Neutrophil (primary cell): ENCODE results near the gene OGN.

Experiments used
- H3K27ac ChIP-seq: fragments of 200-600 bp; sonication (generic); 2 replicates; pipeline ENCODE4 v1.5.1; 2016; ENCODE audit warnings: mild to moderate bottlenecking, moderate library complexity
- H3K27me3 ChIP-seq: fragments of 200-600 bp; sonication (generic); 2 replicates; pipeline ENCODE4 v1.6.0; 2016; ENCODE audit warnings: mild to moderate bottlenecking
- H3K36me3 ChIP-seq: fragments of 200-600 bp; sonication (generic); 2 replicates; pipeline ENCODE4 v1.5.1; 2017
- H3K4me1 ChIP-seq, 2 experiments: fragments of 200-600 bp in 1 of 2; sonication (generic) in 1 of 2; 1 replicate in 1 of 2; 2 replicates in 1 of 2; pipeline versions ENCODE4 v1.5.1 to v1.6.1; 2013 to 2016; ENCODE audit warnings: low read depth in 1 of 2, low read length in 1 of 2, mild to moderate bottlenecking in 1 of 2, moderate library complexity in 1 of 2; ENCODE audit not compliant: control insufficient read depth in 1 of 2, insufficient read depth in 1 of 2
- H3K4me3 ChIP-seq, 2 experiments: fragments of 200-600 bp in 1 of 2; sonication (generic) in 1 of 2; 1 replicate in 1 of 2; 2 replicates in 1 of 2; pipeline ENCODE4 v1.5.1; 2013 to 2016; ENCODE audit warnings: low read depth in 1 of 2, low read length in 1 of 2, mild to moderate bottlenecking in 1 of 2, moderate library complexity in 1 of 2
- H3K9me3 ChIP-seq: fragments of 200-600 bp; sonication (generic); 2 replicates; pipeline ENCODE4 v1.5.1; 2016
- CTCF ChIP-seq: fragments of 200-600 bp; sonication (generic); IDR thresholded peaks from 2 replicates; pipeline ENCODE4 v1.5.1; 2016; ENCODE audit warnings: antibody characterized with exemption

Gene OGN

GRCh38 chr9:92380603-92381002 is 23.8 kb downstream of the OGN start:
- no peak for TF ChIP-seq CTCF
- H3K4me3 ChIP-seq: no peak overlapping the region

GRCh38 chr9:92378865-92379560 is 25.4 kb downstream of the OGN start:
- Histone ChIP-seq H3K27me3 (no peaks in the 10 kb centered on the region), H3K27ac (no peak overlapping the region), H3K4me1 (no peaks in the 10 kb centered on the region), H3K36me3 (no peaks in the 10 kb centered on the region), H3K4me3 (no peak overlapping the region), H3K9me3 (no peaks in the 10 kb centered on the region)
- no peak for TF ChIP-seq CTCF

More at GRCh38 chr9:92380603-92381002, 23.8 kb downstream of the OGN start:
- H3K27me3 ChIP-seq: no peaks in the 10 kb centered on the region
- no peaks in the 10 kb centered on the region for H3K4me1 ChIP-seq
- H3K27ac ChIP-seq: no peak overlapping the region
- H3K36me3 ChIP-seq: no peaks in the 10 kb centered on the region
- no peaks in the 10 kb centered on the region for H3K9me3 ChIP-seq

DNA sequence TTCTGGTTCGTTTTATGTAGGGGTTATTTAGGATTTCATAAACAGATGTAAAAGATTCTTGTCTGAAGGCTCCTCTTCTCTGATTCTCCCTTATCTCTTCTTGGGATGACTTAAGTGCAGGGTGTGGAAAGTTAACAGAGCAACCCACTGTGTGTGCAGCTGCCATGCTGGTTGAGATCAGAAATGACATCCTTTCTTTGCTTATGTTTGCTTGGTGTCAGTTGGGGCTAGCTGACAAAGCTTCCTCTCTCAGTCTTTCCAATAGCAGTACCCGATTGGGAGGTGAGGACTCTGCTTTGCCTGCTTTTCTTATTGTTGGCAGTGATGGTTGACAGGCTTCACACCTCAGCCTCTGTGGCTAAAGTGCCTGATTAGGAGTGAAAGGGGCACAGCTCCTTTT is 26.5 kb downstream of the OGN start:
- H3K27ac ChIP-seq: no peak overlapping the region
- H3K36me3 ChIP-seq: no peaks in the 10 kb centered on the region
- H3K4me3 ChIP-seq: no peak overlapping the region
- H3K27me3 ChIP-seq: no peaks in the 10 kb centered on the region
- no peak for TF ChIP-seq CTCF
- no peaks in the 10 kb centered on the region for H3K4me1 ChIP-seq
- H3K9me3 ChIP-seq: no peaks in the 10 kb centered on the region

DNA sequence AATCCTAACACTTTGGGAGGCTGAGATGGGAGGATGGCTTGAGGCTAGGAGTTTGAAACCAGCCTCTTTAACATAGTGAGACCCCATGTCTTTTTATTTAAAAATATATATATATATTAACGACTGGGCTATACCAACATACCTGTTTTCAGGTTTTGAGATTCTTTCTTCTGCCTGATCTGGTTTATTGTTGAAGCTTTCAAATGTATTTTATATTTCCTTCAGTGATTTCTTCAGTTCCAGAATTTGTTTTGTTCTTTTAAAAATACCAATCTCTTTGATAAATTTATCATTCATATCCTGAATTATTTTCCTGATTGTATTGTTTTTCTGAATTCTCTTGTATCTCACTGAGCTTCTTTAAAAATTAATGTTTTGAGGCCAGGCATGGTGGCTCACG is 31.2 kb downstream of the OGN start:
- TF ChIP-seq CTCF: no peak
- Histone ChIP-seq H3K27me3 (no peaks in the 10 kb centered on the region), H3K36me3 (no peaks in the 10 kb centered on the region), H3K9me3 (no peaks in the 10 kb centered on the region), H3K4me3 (no peak overlapping the region), H3K27ac (no peak overlapping the region), H3K4me1 (no peaks in the 10 kb centered on the region)

GRCh38 chr9:92369075-92369474 is 35.3 kb downstream of the OGN start:
- H3K27me3 ChIP-seq: no peaks in the 10 kb centered on the region
- H3K4me3 ChIP-seq: no peak overlapping the region
- no peaks in the 10 kb centered on the region for H3K36me3 ChIP-seq
- H3K4me1 ChIP-seq: no peaks in the 10 kb centered on the region
- TF ChIP-seq CTCF: no peak
- H3K9me3 ChIP-seq: no peaks in the 10 kb centered on the region
- no peak overlapping the region for H3K27ac ChIP-seq
